ENCODE data around the gene DPYD. TPM values are rescaled to one million over a fixed set of nuclear protein-coding genes. Genes with fewer than 3 reads are reported as not detected.

DPYD gene
- total RNA-seq, 1 donor from 2014 or later, result 30.5 TPM

- DNase-seq, result no peak
Measured at GRCh38 chr1:97128426-97128825, 792.4 kb downstream of the DPYD start.

- peak; percentile 13 for DNase-seq
Measured at GRCh38 chr1:97123717-97124431, 797.0 kb downstream of the DPYD start.

- DNase-seq, result no peak
Measured at GRCh38 chr1:97120806-97121205, 800.0 kb downstream of the DPYD start.

GRCh38 chr1:97119260-97120158 is 801.3 kb downstream of the DPYD start:
- no peak for DNase-seq

GRCh38 chr1:97114842-97115241 is 806.0 kb downstream of the DPYD start:
- no peak for DNase-seq

GRCh38 chr1:97112442-97112841 is 808.4 kb downstream of the DPYD start:
- DNase-seq, result no peak

- no peak for DNase-seq
Measured at GRCh38 chr1:97108179-97108578, 812.7 kb downstream of the DPYD start.

- DNase-seq, result no peak
Measured at GRCh38 chr1:97105531-97105930, 815.3 kb downstream of the DPYD start.

- no peak for DNase-seq
Measured at GRCh38 chr1:97101509-97101908, 819.3 kb downstream of the DPYD start.

GRCh38 chr1:97097404-97097925 is 823.4 kb downstream of the DPYD start:
- no peak for DNase-seq

- no peak for DNase-seq
Measured at GRCh38 chr1:97095764-97096163, 825.1 kb downstream of the DPYD start.

GRCh38 chr1:97094247-97094972 is 826.4 kb downstream of the DPYD start:
- peak; percentile 61 for DNase-seq

GRCh38 chr1:97093741-97094140 is 827.1 kb downstream of the DPYD start:
- peak; percentile 34 for DNase-seq

GRCh38 chr1:97092824-97093223 is 828.0 kb downstream of the DPYD start:
- no peak for DNase-seq

- peak; percentile 29 for DNase-seq
Measured at GRCh38 chr1:97091679-97092078, 829.2 kb downstream of the DPYD start.

GRCh38 chr1:97091263-97091662 is 829.6 kb downstream of the DPYD start:
- DNase-seq, result no peak

GRCh38 chr1:97090725-97091124 is 830.1 kb downstream of the DPYD start:
- DNase-seq, result no peak

GRCh38 chr1:97089173-97089572 is 831.7 kb downstream of the DPYD start:
- DNase-seq, result no peak

GRCh38 chr1:97088391-97088790 is 832.4 kb downstream of the DPYD start:
- peak; percentile 4 for DNase-seq

- no peak for DNase-seq
Measured at GRCh38 chr1:97084546-97084945, 836.3 kb downstream of the DPYD start.

GRCh38 chr1:97082160-97082848 is 838.5 kb downstream of the DPYD start:
- DNase-seq, result no peak

GRCh38 chr1:97078872-97079271 is 842.0 kb downstream of the DPYD start:
- no peak for DNase-seq
